Activated naive CD4-positive, alpha-beta T cell treated with anti-CD3 and anti-CD28 coated beads, Interleukin-2, amount 10 ng/mL, durations not matched to agents 7 days and 5 days (primary cell): Measurements from ENCODE around the gene TFR2.

Experiments
- CTCF ChIA-PET: fragments of 350-600 bp; sonication (Branson Sonifier 250); formaldehyde crosslinking; loops from one replicate; lab custom pipeline; 2021; ENCODE audit warnings: antibody characterized with exemption; lab: Charles Lee
- DNase-seq: peaks from one replicate; pipeline ENCODE4 v3.0.0-alpha.2; 2020
- H3K27ac Mint-ChIP-seq: one replicate; pipeline ENCODE4 v1.8.0; 2021; ENCODE audit warnings: mild to moderate bottlenecking, moderate library complexity, mixed read lengths
- H3K27me3 Mint-ChIP-seq: one replicate; pipeline ENCODE4 v1.8.0; 2021; ENCODE audit warnings: mild to moderate bottlenecking, mixed read lengths
- H3K36me3 Mint-ChIP-seq: one replicate; pipeline ENCODE4 v1.8.0; 2021; ENCODE audit warnings: mixed read lengths
- H3K4me1 Mint-ChIP-seq: one replicate; pipeline ENCODE4 v1.8.0; 2021; ENCODE audit warnings: mixed read lengths
- H3K4me3 Mint-ChIP-seq: one replicate; pipeline ENCODE4 v1.8.0; 2021; ENCODE audit warnings: mild to moderate bottlenecking, moderate library complexity, mixed read lengths
- H3K9me3 Mint-ChIP-seq: one replicate; pipeline ENCODE4 v1.8.0; 2021; ENCODE audit warnings: mixed read lengths

TFR2 gene

DNA sequence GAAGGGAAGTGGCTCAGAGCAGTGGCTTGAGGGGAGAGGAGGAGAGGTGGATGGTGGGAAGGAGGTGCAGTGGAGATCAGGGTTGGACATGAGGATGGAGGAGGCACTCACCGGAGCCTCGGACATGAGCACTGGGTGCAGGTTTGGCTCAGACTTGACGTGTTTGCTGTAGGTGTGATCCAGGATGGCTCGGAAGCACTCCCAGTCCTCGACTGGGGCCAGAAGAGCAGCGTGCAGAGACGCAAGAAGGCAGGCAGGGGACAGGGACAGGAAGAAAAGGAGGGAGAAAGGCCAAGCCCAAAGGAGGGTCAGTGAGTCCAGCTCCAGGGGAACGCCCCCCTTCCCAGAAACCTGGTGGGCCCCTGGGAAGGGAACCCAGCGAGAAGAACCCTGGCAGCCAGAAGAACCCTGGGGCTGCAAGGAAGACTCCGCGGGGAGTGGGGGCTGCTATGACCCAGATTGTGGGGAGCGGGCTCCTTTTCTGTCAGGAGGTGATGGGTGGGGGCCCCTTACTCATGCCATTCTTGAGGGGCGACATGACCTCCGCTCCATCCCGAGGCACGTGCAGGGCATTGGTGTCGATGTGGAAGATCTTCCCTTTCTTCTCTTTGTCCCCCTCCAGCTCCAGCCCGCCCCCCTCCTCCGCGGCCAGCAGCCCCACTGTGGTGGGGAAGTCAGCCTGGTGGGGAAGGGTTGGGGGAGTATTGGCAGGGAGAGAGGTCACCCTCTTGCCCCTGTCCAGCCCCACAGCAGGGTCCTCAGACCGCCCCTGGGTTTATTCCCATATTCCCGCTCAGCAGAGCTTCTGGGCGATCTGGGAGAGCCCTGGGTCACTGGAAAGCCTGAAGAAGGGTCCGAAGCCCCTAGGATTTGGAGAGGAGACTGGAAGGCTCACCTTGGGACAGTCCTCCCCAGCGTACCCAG is 13.8 kb upstream of the TFR2 start:
- Mint-ChIP-seq H3K4me3 (no peak overlapping the region), H3K36me3 (no peaks in the 10 kb centered on the region), H3K9me3 (no peaks in the 10 kb centered on the region), H3K4me1 (no peaks in the 10 kb centered on the region), H3K27me3 (peaks cover 69% of the 10 kb centered on the region), H3K27ac (no peak overlapping the region)
- CTCF ChIA-PET = interaction anchor here (0.6 kb wide), 1 partner anchor 1009 kb away, joined by 3 read pairs; no protein-coding TSS in a partner anchor
- no peak for DNase-seq

DNA sequence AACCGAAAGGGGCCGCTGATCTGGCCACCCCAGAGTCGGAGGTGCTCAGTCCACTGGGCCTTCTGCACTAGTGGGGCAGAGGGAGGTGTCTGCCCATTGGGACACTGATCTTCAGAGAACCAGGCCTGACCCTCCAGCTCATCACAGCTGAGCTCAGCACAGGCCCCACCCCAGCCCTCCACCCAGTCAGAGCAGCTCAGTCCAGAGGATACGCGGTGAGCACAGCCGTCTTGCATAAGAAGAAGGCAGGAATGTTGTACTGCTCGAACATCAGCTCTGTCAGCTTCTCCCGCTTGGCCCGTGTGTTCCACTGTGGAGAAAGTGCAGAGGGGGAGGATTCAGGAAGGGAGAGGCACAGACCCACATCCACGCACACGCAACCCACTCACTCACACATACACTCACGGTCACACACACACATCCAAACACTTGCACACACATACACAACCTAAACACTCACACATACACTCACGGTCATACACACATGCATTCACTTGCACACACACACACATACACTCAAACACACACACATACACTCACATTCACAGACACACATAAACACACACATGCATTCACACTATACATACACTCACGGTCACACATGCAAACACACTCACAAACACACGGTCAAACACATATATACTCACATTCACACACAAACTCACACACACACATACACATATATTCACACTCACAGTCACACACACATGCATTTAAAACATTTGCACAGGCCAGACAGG is 8.6 kb upstream of the TFR2 start:
- no peak for DNase-seq
- no peaks in the 10 kb centered on the region for H3K9me3 Mint-ChIP-seq
- no peaks in the 10 kb centered on the region for H3K4me1 Mint-ChIP-seq
- no peaks in the 10 kb centered on the region for H3K36me3 Mint-ChIP-seq
- H3K27me3 Mint-ChIP-seq = peaks cover 71% of the 10 kb centered on the region
- CTCF ChIA-PET = interaction anchor here (1.8 kb wide), 1 partner anchor 16 kb away, joined by 4 read pairs; no protein-coding TSS in a partner anchor
- no peak overlapping the region for H3K4me3 Mint-ChIP-seq
- H3K27ac Mint-ChIP-seq = no peak overlapping the region

DNA sequence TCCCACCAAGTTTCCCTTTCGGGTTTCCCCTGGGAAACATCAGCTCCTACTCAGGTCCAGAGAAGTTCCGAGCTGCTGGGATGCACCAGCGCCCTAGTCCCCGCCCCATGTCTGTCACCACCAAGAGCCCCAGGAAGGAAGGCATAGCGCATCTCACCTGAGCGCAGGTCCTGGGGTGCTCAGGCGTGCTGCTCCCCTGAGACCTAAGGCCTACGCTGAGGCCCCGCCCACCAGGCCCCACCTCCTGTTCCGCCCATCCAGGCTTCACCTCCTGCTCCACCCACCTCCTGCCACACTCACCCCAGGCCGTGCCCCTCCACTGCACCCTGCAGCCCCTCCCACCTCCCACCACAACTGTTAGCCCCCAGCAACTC is 1.2 kb upstream of the TFR2 start:
- Mint-ChIP-seq H3K27ac (no peak overlapping the region), H3K27me3 (peaks cover 37% of the 10 kb centered on the region), H3K9me3 (no peaks in the 10 kb centered on the region), H3K36me3 (no peaks in the 10 kb centered on the region), H3K4me1 (no peaks in the 10 kb centered on the region), H3K4me3 (no peak overlapping the region)
- peak; percentile 58 for DNase-seq
- CTCF ChIA-PET = interaction anchor here (0.7 to 1.2 kb wide), 2 partner anchors 8 to 10 kb away, joined by 3 read pairs; no protein-coding TSS in a partner anchor

DNA sequence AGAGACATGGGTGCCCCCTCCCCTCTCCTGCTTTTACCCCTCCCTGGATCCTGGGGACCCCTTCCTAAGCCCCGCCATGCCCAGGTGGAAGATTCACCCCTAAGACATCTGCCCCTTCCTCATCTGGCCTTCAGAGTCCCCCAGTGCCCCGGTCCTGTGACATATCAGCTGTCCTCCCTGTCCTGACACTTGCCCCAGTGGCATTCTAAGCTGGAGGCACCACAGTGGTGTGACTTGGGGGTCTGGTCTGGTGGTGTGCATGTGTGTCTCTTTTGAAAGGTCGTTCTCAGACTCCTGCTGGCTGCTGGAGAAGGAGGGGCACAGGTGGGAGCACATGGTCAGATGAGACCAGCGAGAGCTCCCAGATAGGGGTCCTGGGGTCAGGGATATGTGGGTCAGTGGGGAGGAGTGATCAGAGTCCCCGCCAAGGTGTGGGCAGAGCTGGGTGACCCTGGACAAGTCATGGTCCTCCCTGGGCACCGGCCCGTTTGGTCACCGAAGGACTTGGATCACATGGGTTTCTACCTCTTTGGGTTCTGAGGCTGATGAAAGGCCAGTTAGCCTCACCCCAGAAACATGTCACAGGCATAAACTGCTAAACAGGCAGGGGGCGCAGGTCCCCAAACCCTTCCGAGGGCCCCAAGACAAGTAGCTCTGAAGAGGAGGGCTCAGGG is 645 bp upstream of the TFR2 start:
- DNase-seq = no peak
- no peak overlapping the region for H3K27ac Mint-ChIP-seq
- CTCF ChIA-PET = interaction anchor here (0.7 to 1.2 kb wide), 2 partner anchors 8 to 9 kb away, joined by 3 read pairs; no protein-coding TSS in a partner anchor
- H3K4me1 Mint-ChIP-seq = no peaks in the 10 kb centered on the region
- no peaks in the 10 kb centered on the region for H3K36me3 Mint-ChIP-seq
- no peaks in the 10 kb centered on the region for H3K9me3 Mint-ChIP-seq
- no peak overlapping the region for H3K4me3 Mint-ChIP-seq
- H3K27me3 Mint-ChIP-seq = peaks cover 32% of the 10 kb centered on the region

DNA sequence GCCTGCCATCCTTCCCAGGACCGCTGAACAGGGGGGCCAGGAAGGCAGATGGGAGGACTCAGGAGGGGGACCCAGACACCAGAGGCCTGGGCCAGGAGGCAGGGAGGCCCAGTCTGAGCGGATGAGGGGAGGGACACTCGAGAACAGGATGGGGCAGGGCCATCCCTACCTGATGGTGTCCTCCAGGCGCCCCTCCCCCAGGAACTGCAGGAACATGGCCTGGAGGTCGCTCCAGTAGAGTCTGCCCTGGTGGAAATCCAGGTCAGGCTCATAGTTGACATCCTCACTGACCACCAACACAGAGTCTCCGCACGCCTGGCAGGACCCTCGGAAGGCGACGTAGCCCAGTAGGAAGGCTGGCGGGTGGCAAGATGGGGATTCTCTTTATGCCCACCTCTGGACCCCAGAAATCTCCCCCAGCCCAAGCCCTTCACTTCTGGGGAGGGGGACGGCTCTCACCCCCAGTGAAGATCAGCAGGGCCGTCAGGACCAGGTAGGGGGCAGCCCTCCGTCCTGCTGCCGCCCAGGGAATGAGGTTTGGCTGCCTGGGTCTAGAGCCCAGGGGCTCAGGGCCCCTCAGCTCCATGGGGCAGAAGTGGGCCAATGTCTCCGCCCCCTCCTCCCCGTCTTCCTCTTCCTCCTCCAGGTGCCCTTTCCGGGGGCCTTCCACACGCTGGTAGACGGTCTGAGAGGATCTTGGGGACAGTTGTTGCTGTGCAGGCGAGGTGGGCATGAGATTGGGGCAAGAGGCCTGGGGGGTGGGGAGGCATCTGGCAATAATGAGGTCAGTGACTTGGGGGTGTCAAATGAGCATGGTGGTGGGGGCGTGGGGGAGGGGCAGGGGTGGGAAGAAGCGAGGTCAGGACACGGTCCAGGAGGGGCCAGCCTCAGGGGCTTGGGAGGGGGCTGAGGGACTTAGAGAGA is 573 bp downstream of the TFR2 start:
- no peak overlapping the region for H3K27ac Mint-ChIP-seq
- CTCF ChIA-PET = no interaction called here
- H3K27me3 Mint-ChIP-seq = peaks cover 24% of the 10 kb centered on the region
- no peaks in the 10 kb centered on the region for H3K4me1 Mint-ChIP-seq
- H3K36me3 Mint-ChIP-seq = no peaks in the 10 kb centered on the region
- DNase-seq = no peak
- no peaks in the 10 kb centered on the region for H3K9me3 Mint-ChIP-seq
- H3K4me3 Mint-ChIP-seq = no peak overlapping the region

DNA sequence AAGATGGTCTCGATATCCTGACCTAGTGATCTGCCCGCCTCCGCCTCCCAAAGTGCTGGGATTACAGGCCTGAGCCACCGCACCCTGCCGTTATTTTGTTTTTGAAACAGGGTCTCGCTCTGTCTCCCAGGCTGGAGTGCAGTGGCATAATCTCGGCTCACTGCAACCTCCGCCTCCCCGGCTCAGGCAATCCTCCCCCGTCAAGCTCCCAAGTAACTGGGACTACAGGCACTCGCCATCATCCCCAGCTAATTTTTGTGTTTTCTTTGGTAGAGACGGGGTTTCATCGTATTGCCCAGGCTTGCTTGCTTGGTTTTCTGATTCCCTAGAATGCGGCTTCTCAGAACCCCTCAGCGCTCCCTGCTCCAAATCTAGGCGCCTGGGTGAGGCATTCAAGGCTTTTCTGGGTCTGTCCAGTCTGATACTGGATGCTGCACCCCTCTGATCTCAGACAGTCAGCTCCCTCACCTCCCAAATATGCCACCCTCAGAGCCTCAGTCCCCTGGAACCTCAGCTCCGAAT is 1.3 kb downstream of the TFR2 start:
- Mint-ChIP-seq H3K27ac (no peak overlapping the region), H3K27me3 (peaks cover 23% of the 10 kb centered on the region), H3K36me3 (no peaks in the 10 kb centered on the region), H3K9me3 (no peaks in the 10 kb centered on the region), H3K4me3 (no peak overlapping the region), H3K4me1 (no peaks in the 10 kb centered on the region)
- CTCF ChIA-PET = interaction anchor here (0.7 to 2.2 kb wide), 3 partner anchors 30 to 212 kb away, joined by 3 to 7 read pairs (median 3); no protein-coding TSS in a partner anchor
- DNase-seq = no peak

DNA sequence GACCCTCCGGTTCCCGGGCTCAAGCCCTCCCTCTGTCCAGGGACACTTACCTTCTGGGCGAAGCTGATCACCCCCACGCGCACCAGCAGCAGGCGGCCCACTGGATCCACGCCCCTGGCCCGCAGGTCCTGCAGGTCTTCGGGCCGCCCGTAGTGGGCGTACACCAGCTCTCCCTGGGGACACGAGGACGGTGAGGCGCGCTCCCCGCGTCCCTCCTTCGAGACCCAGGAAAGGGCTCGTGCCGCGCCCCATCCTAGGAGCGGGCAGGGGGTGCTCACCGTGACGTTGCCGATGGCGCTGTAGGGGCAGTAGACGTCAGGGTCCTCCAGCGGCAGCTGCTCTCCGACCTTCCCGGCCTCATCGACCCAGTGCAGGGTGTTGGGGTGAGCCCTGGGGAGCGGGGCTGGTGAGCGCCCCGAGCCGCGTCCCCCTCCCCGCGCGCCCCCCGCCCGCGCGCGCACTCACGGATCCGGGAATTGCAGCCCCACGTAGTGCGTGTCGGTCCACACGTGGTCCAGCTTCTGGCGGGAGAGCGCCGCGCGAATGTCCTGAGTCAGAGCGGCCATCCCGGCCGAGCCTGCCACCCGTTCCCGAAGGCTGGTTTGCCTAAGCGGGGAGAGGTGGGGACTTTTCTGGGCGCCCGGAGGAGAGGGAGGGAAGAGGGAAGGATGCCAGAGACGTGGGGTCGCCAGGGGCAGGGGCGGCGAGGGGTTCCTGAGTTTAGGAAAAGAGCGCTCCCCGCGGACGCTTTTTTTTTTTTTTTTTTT is 8.2 kb downstream of the TFR2 start:
- Mint-ChIP-seq H3K36me3 (peaks cover 2% of the 10 kb centered on the region), H3K27me3 (peaks cover 55% of the 10 kb centered on the region), H3K9me3 (no peaks in the 10 kb centered on the region), H3K27ac (peak overlapping the region; percentile 70), H3K4me1 (peaks cover 52% of the 10 kb centered on the region), H3K4me3 (peak overlapping the region; percentile 79)
- DNase-seq = peak; percentile 78
- CTCF ChIA-PET = interaction anchor here (0.9 to 2.7 kb wide), 11 partner anchors 9 to 73 kb away, joined by 3 to 12 read pairs (median 5); partner anchors contain the start of genes MOSPD3 and POP7

DNA sequence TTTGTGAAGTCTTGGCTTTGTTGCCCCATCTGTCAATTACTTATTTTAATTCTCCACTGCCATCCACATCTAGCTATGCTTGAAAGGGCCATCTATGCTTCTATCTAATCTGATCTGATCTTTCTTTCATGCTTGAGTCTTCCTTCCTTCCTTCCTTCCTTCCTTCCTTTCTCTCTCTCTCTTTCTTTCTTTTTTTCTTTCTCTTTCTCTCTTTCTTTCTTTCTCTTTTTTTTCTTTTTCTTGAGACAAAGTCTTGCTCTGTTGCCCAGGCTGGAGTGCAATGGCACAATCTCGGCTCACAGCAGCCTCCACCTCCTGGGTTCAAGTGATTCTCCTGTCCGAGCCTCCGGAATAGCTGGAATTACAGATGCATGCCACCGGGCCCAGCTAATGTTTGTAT is 11.3 kb downstream of the TFR2 start:
- H3K36me3 Mint-ChIP-seq = peaks cover 5% of the 10 kb centered on the region
- no peaks in the 10 kb centered on the region for H3K9me3 Mint-ChIP-seq
- H3K27ac Mint-ChIP-seq = no peak overlapping the region
- no peak overlapping the region for H3K4me3 Mint-ChIP-seq
- CTCF ChIA-PET = interaction anchor here (1.2 to 2.9 kb wide), 7 partner anchors 9 to 62 kb away, joined by 3 to 17 read pairs (median 4); no protein-coding TSS in a partner anchor
- no peak for DNase-seq
- H3K4me1 Mint-ChIP-seq = peaks cover 79% of the 10 kb centered on the region
- H3K27me3 Mint-ChIP-seq = peaks cover 45% of the 10 kb centered on the region

DNA sequence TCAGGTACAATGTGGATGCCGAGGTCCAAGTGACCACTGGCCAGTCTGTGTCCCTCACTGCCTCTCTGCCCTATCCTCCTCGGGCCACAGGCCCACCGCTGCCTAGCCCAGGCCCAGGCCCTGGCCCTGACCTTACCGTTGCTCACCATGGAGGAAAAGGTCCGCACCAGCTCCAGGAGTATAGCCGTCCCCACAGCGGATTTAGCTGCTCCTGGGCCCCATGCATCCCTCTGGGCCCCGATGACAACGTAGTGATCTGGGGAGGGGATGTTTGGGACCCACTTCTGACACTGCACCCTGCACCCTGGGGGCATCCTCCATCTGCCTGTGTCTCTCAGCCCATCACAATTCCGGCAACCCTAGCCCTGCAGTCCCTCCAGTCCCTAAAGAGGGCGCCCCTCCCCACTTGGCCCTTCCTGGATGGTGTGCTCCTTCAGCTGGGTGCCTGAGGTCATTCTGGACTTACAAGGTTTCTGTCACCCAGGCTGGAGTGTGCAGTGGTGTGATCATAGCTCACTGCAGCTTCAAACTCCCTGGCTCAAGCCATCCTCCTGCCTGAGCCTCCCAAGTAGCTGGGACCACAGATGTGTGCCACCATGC is 12.1 kb downstream of the TFR2 start:
- Mint-ChIP-seq H3K4me1 (peaks cover 83% of the 10 kb centered on the region), H3K36me3 (peaks cover 6% of the 10 kb centered on the region), H3K4me3 (peak overlapping the region; percentile 40), H3K27ac (no peak overlapping the region), H3K9me3 (no peaks in the 10 kb centered on the region), H3K27me3 (peaks cover 37% of the 10 kb centered on the region)
- peak; percentile 44 for DNase-seq
- CTCF ChIA-PET = interaction anchor here (1.2 to 2.9 kb wide), 8 partner anchors 9 to 62 kb away, joined by 3 to 17 read pairs (median 4); no protein-coding TSS in a partner anchor

DNA sequence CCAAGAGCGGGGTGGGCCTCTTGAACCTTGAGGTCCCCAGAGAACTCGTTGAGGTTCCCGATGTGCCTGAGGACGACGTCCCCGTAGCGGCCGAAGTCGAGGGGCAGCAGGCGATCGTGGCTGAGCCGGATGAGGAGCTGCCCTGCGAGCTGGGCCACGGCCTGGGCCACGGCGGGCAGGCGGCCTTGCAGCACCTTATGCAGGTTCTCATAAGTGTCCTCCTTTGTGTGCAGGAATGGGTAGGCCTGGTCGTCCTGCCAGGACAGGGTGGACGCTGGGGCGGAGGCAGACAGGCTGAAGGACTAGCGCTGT is 14.2 kb downstream of the TFR2 start:
- peak overlapping the region; percentile 79 for H3K4me3 Mint-ChIP-seq
- peaks cover 83% of the 10 kb centered on the region for H3K4me1 Mint-ChIP-seq
- peaks cover 16% of the 10 kb centered on the region for H3K27me3 Mint-ChIP-seq
- CTCF ChIA-PET = interaction anchor here (1.1 to 1.2 kb wide), 2 partner anchors 15 to 78 kb away, joined by 3 to 6 read pairs; partner anchors contain the start of genes MOSPD3 and POP7
- peaks cover 12% of the 10 kb centered on the region for H3K36me3 Mint-ChIP-seq
- H3K27ac Mint-ChIP-seq = peak overlapping the region; percentile 83
- no peaks in the 10 kb centered on the region for H3K9me3 Mint-ChIP-seq
- DNase-seq = no peak

DNA sequence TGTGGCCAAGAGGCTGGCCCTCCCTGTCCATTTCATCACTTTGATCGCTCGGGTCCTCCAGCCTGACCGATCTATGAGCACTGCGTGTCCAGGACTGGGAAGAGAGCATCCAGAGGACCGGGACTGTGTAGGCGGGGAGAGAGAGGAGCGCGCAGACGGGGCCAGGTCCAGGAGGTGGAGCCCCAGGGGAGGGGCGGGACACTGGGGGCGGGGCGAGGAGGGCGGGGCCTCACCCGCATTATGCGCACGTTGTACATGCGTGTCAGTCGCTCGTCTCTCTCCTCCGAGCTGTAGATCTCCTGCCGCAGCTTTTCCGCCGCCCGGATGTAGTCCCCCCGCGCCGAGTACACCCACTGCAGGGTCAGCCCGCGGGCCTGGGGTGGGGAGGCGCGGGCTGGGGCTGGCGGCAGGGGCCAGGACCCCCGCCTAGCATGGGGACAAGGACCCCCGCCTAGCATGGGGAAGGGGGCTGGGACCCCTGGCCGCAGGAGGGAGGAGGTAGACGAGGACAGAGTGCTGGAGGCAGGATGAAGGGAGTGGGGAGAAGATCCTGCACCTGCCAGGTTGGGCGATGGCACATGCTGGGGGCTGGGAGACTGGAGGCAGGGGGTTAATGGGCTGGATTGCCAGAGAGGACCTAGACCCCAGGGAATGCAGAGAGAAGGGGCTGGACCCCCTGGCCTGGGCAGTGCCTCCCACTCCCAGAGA is 14.7 kb downstream of the TFR2 start:
- peaks cover 16% of the 10 kb centered on the region for H3K36me3 Mint-ChIP-seq
- no peaks in the 10 kb centered on the region for H3K9me3 Mint-ChIP-seq
- H3K4me1 Mint-ChIP-seq = peaks cover 83% of the 10 kb centered on the region
- peak overlapping the region; percentile 79 for H3K4me3 Mint-ChIP-seq
- CTCF ChIA-PET = interaction anchor here (0.7 to 1.2 kb wide), 3 partner anchors 14 to 79 kb away, joined by 3 to 6 read pairs (median 3); partner anchors contain the start of genes MOSPD3 and POP7
- peak overlapping the region; percentile 83 for H3K27ac Mint-ChIP-seq
- H3K27me3 Mint-ChIP-seq = peaks cover 11% of the 10 kb centered on the region
- DNase-seq = peak; percentile 95
